Ovary (tissue), 3 donors: ENCODE measurements around the gene HSPA4L.

ENCODE experiments used
- CTCF ChIP-seq, 3 donors: fragments of 450-650 bp in 2 of 3; fragments of 200-600 bp in 1 of 3; IDR thresholded peaks; one replicate each; pipeline versions ENCODE4 v1.5.1 to v1.8.0; 2016 to 2022; ENCODE audit warnings: antibody characterized with exemption in 3 of 3, mild to moderate bottlenecking in 1 of 3
- EP300 ChIP-seq: sonication (generic); formaldehyde crosslinking; IDR thresholded peaks from one replicate; pipeline ENCODE4 v1.6.1; 2017; ENCODE audit warnings: antibody characterized with exemption
- donor health status: DM: no; HTN: no; CAD: no.

GRCh38 chr4:127809173-127809800 lies 27.2 kb downstream of the HSPA4L start:
- TF ChIP-seq EP300 (no peak), CTCF (IDR thresholded peaks at IDR 0.05) (no peak)
